Stimulated activated effector memory CD8-positive, alpha-beta T cell treated with anti-CD3 and anti-CD28 coated beads, Interleukin-12 subunit alpha, Interleukin-12 subunit beta, amount 100 ng/mL, for 72 hours (primary cell): ENCODE results near the gene TBC1D4.

Experiments
- ATAC-seq: fragments of 150-1000 bp; cut with Tn5 transposase; 2 replicates; pipeline ENCODE4 v1.10.0; 2021
- DNase-seq, 2 donors: peaks; one replicate each; pipeline ENCODE4 v3.0.0; 2021 to 2022; ENCODE audit warnings: low spot score in 2 of 2
- H3K27ac Mint-ChIP-seq: one replicate; pipeline ENCODE4 v1.8.0; 2022; ENCODE audit warnings: mild to moderate bottlenecking, mixed read lengths
- H3K36me3 Mint-ChIP-seq: one replicate; pipeline ENCODE4 v1.8.0; 2022; ENCODE audit warnings: mild to moderate bottlenecking, mixed read lengths
- H3K4me1 Mint-ChIP-seq: one replicate; pipeline ENCODE4 v1.8.0; 2022; ENCODE audit warnings: mixed read lengths
- H3K4me3 Mint-ChIP-seq: one replicate; pipeline ENCODE4 v1.8.0; 2022; ENCODE audit warnings: mild to moderate bottlenecking, mixed read lengths
- H3K9me3 Mint-ChIP-seq: one replicate; pipeline ENCODE4 v1.8.0; 2022; ENCODE audit warnings: mixed read lengths

TBC1D4 gene

DNA sequence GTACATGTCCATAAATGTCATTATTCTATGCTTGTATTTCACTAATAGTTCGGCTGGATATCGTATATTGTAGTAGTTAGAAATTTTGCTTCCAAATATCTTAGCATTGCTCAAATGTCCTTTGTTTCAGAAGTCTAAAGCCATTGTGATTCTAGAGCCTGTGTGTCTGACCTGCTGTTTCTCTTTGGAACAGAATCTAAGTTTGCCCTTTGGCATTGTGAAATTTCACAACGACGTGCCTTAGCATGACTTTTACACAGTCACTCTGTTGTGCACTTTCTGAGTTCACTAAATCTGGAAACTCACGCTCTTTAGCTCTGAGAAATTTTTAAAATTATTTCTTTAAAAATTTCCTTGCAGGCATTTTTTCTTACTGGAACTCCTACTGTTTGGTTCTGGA lies 152.2 kb downstream of the TBC1D4 start:
- peaks cover 12% of the 10 kb centered on the region for H3K4me1 Mint-ChIP-seq
- ATAC-seq, result no peak
- no peak overlapping the region for H3K27ac Mint-ChIP-seq
- no peaks in the 10 kb centered on the region for H3K36me3 Mint-ChIP-seq
- DNase-seq, result no peak
- no peaks in the 10 kb centered on the region for H3K9me3 Mint-ChIP-seq
- no peak overlapping the region for H3K4me3 Mint-ChIP-seq

GRCh38 chr13:75329097-75329496 lies 152.9 kb downstream of the TBC1D4 start:
- ATAC-seq (no peak), DNase-seq (no peak)
- Mint-ChIP-seq H3K9me3 (no peaks in the 10 kb centered on the region), H3K4me3 (no peak overlapping the region), H3K27ac (no peak overlapping the region), H3K4me1 (peaks cover 15% of the 10 kb centered on the region), H3K36me3 (no peaks in the 10 kb centered on the region)

DNA sequence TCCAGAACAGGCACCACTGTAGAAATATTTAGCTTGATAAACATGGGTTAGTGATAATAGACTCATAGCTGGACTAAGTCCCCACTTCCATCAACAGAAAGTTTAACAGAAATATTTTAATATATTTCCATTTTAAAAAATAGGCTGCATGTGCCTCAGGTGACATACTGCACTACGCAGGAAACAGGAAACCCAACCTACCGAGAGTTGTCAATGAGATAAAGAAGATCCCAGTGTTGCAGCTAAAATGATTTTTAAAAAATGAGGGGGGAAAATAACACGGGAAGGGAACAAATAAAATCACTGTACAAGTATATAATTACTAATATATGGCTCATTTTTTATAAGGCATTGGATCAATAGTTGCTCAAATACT lies 154.8 kb downstream of the TBC1D4 start:
- Mint-ChIP-seq H3K4me3 (peak overlapping the region; percentile 73), H3K4me1 (peaks cover 18% of the 10 kb centered on the region), H3K9me3 (no peaks in the 10 kb centered on the region), H3K36me3 (no peaks in the 10 kb centered on the region), H3K27ac (no peak overlapping the region)
- ATAC-seq (no peak), DNase-seq (no peak)

- H3K36me3 Mint-ChIP-seq, result no peaks in the 10 kb centered on the region
- ATAC-seq (peak; percentile 90), DNase-seq (peak; percentile 21 to 70)
- H3K4me3 Mint-ChIP-seq, result peak overlapping the region; percentile 73
- H3K9me3 Mint-ChIP-seq, result no peaks in the 10 kb centered on the region
- H3K27ac Mint-ChIP-seq, result peak overlapping the region; percentile 64
- H3K4me1 Mint-ChIP-seq, result peaks cover 18% of the 10 kb centered on the region
Observed at GRCh38 chr13:75326173-75327134, 155.5 kb downstream of the TBC1D4 start.

DNA sequence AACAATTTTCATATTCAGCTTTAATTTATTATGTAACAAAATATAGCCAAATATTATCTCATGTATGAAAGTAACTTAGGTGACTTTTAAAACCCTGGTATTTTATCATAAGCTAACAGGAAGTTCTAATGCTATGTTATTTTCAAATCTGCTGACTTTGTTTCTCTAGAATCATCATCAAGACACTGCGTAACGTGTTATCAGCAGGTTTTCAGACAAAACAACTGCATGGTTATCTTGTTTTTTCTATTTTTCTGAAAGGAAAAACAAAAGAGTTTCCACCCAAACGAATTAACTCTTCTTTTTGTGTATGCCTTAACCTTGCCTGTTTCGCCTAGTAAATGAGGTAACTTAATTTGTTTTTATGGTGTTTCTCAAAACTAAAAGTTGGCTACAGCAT lies 156.3 kb downstream of the TBC1D4 start:
- Mint-ChIP-seq H3K27ac (peak overlapping the region; percentile 64), H3K4me1 (peaks cover 18% of the 10 kb centered on the region), H3K4me3 (peak overlapping the region; percentile 73), H3K36me3 (no peaks in the 10 kb centered on the region), H3K9me3 (no peaks in the 10 kb centered on the region)
- ATAC-seq (no peak), DNase-seq (no peak)

DNA sequence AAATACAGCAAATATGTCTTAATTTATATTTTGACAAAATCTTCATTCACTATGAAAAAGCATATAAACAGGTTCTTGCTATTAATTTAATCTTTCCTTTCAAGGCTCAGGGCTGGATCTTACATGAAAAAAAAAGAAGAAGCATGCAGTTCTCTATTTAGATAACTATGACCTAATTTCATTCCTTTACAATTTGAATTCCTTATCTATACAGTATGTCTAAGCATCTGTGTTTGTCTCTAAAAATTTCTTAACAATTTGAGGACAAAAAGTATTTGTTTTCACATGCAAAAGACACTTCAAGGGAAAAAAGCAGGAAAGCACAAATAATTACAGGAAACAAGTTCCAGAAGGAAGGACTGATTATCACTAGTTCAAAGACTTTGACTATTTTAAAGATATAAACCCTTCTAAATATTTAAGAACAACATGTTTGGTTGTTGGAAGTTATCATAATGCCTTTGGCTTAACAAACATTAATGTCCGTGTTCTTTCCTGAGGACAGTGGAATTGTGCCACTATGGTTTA lies 157.5 kb downstream of the TBC1D4 start:
- no peak overlapping the region for H3K27ac Mint-ChIP-seq
- peak overlapping the region; percentile 73 for H3K4me3 Mint-ChIP-seq
- H3K9me3 Mint-ChIP-seq, result no peaks in the 10 kb centered on the region
- H3K4me1 Mint-ChIP-seq, result peaks cover 18% of the 10 kb centered on the region
- DNase-seq, result no peak
- no peaks in the 10 kb centered on the region for H3K36me3 Mint-ChIP-seq
- no peak for ATAC-seq

DNA sequence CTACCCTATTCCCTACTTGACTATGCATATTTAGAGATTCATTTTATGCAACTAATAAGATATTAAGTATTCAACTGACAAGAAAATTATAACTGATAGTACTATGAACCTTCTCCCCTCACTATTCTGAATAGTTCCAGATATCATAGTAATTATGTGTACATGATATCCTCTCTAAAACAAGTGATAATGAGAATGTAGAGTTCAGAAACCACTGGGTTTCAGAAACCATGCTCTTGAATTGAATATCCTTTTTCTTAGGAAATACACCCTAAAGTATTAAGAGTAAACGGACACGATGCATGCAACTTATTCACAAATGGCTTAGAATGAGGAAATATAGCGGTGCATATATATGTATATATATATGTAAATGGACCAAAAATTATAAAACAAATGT lies 160.9 kb downstream of the TBC1D4 start:
- Mint-ChIP-seq H3K36me3 (no peaks in the 10 kb centered on the region), H3K4me3 (peak overlapping the region; percentile 31), H3K4me1 (peaks cover 22% of the 10 kb centered on the region), H3K27ac (no peak overlapping the region), H3K9me3 (no peaks in the 10 kb centered on the region)
- no peak for DNase-seq
- ATAC-seq, result peak; percentile 78

DNA sequence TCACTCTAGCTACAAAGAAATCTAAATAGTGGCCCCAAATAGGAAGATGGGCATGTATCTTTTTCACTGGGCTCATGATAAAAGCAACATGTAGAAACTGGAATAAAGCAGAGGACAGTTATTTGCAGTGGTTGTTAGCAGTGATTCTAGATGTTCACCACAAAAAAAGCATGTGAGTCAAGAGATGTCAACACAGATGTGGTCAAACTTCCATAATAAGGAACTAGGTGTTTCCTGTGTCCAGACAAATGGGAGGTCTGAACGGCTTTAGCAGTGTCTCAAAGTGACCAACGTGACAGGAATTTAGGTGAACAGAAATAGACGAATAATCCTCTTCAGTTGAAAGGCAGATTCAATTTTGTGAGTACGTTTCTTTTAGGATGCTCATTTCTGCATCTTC lies 162.7 kb downstream of the TBC1D4 start:
- Mint-ChIP-seq H3K4me1 (peaks cover 18% of the 10 kb centered on the region), H3K27ac (peak overlapping the region; percentile 83)

DNA sequence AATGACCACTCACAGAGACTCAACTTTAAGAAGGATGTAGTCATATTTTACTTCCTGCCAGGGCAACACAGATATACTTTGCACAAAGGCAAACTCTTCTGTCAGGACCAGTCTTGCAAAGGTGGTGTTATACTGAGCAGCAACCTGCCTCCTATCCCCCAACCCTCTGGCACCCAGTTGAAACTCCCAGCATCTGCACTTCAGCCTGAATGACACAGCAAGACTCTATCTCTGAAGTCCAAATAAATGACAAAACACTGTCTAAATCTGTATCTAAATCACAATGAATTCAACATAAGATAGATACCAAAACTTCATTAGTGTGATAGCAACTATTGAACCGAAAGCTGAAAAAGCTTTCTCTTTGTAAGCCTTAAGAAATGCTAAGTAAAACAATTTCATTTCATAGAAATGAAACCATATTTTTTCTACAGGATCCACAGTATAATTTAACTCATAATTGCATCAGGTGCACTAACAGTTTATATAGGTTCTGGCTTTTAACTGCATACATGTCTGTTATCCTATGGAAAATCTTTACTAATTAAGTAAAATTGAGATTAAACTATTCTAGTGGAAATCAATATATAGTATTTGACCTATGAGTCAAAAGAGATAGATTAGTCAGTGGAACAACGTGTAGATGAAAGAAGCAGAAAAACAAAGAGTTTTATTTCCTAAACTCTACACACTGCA lies 163.7 kb downstream of the TBC1D4 start:
- H3K4me3 Mint-ChIP-seq, result peak overlapping the region; percentile 48
- peak in 1 of 2 donors; percentile 55 for DNase-seq
- no peaks in the 10 kb centered on the region for H3K36me3 Mint-ChIP-seq
- H3K27ac Mint-ChIP-seq, result peak overlapping the region; percentile 83
- no peaks in the 10 kb centered on the region for H3K9me3 Mint-ChIP-seq
- peak; percentile 82 for ATAC-seq
- peaks cover 13% of the 10 kb centered on the region for H3K4me1 Mint-ChIP-seq

More for the DNA sequence above, 162.7 kb downstream of the TBC1D4 start:
- no peaks in the 10 kb centered on the region for H3K36me3 Mint-ChIP-seq
- no peaks in the 10 kb centered on the region for H3K9me3 Mint-ChIP-seq
- peak overlapping the region; percentile 48 for H3K4me3 Mint-ChIP-seq
- ATAC-seq (no peak), DNase-seq (no peak)

DNA sequence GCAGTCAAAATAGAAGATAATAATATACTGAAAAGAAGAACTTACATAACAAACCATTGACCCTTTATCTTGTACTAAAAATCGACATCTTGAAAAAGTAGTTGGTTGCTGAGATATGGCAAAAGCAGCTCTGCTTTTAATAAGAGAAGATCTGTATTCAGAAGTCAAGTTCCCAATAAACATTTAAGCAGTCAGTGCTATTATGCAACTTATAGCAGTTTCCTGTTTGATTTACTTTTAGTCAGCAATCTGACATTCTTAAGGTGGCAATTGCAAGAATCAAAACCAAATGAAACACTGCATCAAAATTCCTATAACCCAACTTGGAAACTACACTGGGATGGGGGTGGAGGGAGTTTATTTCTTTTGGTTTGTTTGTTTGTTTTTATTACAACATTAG lies 165.5 kb downstream of the TBC1D4 start:
- no peak for ATAC-seq
- peaks cover 21% of the 10 kb centered on the region for H3K4me1 Mint-ChIP-seq
- H3K4me3 Mint-ChIP-seq, result no peak overlapping the region
- H3K36me3 Mint-ChIP-seq, result no peaks in the 10 kb centered on the region
- H3K27ac Mint-ChIP-seq, result no peak overlapping the region
- H3K9me3 Mint-ChIP-seq, result no peaks in the 10 kb centered on the region
- DNase-seq, result no peak

GRCh38 chr13:75312884-75313520 lies 169.0 kb downstream of the TBC1D4 start:
- Mint-ChIP-seq H3K4me1 (peaks cover 12% of the 10 kb centered on the region), H3K36me3 (no peaks in the 10 kb centered on the region), H3K4me3 (no peak overlapping the region), H3K9me3 (no peaks in the 10 kb centered on the region), H3K27ac (no peak overlapping the region)
- ATAC-seq (peak; percentile 99), DNase-seq (peak; percentile 17 to 59)

- H3K27ac Mint-ChIP-seq, result no peak overlapping the region
- H3K4me1 Mint-ChIP-seq, result peaks cover 9% of the 10 kb centered on the region
- ATAC-seq, result no peak
- H3K4me3 Mint-ChIP-seq, result no peak overlapping the region
- H3K36me3 Mint-ChIP-seq, result peaks cover 10% of the 10 kb centered on the region
- DNase-seq, result no peak
- no peaks in the 10 kb centered on the region for H3K9me3 Mint-ChIP-seq
Observed at GRCh38 chr13:75309981-75310580, 171.9 kb downstream of the TBC1D4 start.

DNA sequence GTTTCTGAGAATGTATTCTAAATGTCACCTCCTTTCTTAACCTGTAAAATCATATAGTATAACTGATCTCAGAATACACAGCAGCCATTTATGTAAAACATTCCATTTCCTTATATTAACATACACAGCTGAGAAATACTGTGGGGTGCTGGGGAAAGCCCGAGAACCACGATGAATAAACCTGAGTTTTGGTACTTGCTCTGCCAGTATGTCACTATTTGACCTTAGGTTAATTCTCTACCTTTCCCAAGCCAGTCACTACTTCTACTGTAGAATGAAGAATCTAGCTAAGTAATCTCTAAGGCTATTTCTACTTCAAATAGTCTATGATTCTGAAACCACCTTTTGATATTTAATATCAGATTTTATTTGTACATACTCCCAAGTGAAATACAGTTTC lies 173.7 kb downstream of the TBC1D4 start:
- ATAC-seq, result peak; percentile 77
- H3K27ac Mint-ChIP-seq, result no peak overlapping the region

GRCh38 chr13:75307370-75307949 lies 174.5 kb downstream of the TBC1D4 start:
- no peak overlapping the region for H3K4me3 Mint-ChIP-seq
- DNase-seq (no peak), ATAC-seq (no peak)
- H3K27ac Mint-ChIP-seq, result no peak overlapping the region
- H3K36me3 Mint-ChIP-seq, result peaks cover 15% of the 10 kb centered on the region
- peaks cover 4% of the 10 kb centered on the region for H3K9me3 Mint-ChIP-seq
- H3K4me1 Mint-ChIP-seq, result peaks cover under 1% of the 10 kb centered on the region

More for the DNA sequence above, 173.7 kb downstream of the TBC1D4 start:
- peaks cover 8% of the 10 kb centered on the region for H3K4me1 Mint-ChIP-seq
- peaks cover 15% of the 10 kb centered on the region for H3K36me3 Mint-ChIP-seq
- H3K4me3 Mint-ChIP-seq, result no peak overlapping the region
- no peak for DNase-seq
- peaks cover 4% of the 10 kb centered on the region for H3K9me3 Mint-ChIP-seq
